HCT116 (cell line): ENCODE results near the gene WDR38. TPM values are rescaled to one million over a fixed set of nuclear protein-coding genes. Genes with fewer than 3 reads are reported as not detected.
A peak's percentile ranks its signal among the peaks of the same experiment; 100 is the strongest.

Experiments
- ATAC-seq: fragments of 200-7000 bp; cut with Tn5 transposase; 2 replicates; pipeline ENCODE4 v1.9.1; 2020; ENCODE audit warnings: mild to moderate bottlenecking, moderate library complexity
- BruUV-seq: library from RNA; stranded (reverse); fragments of 400-500 nt; replicated peaks from 2 replicates; lab custom pipeline; 2021; lab: Mats Ljungman, UMichigan
- CTCF ChIA-PET: fragments of 300-600 bp; sonication (Branson Sonifier 250); formaldehyde crosslinking; loops from one replicate; lab custom pipeline; 2021; ENCODE audit warnings: antibody characterized with exemption; lab: Charles Lee
- POLR2A ChIA-PET: fragments of 300-600, 350-600 bp; sonication (Branson Sonifier 250); formaldehyde crosslinking; loops from one replicate; lab custom pipeline; 2021; ENCODE audit warnings: antibody characterized with exemption; lab: Charles Lee
- RAD21 ChIA-PET, 2 experiments: fragments of 300-600 bp; sonication (Branson Sonifier 250); formaldehyde crosslinking; loops; one replicate each; lab custom pipeline; 2023; ENCODE audit warnings: low total read pairs in 2 of 2; ENCODE audit not compliant: uncharacterized antibody in 2 of 2, unreplicated experiment in 2 of 2, low non-redundant PET in 1 of 2; lab: Charles Lee
- DNase-seq: peaks from one replicate; pipeline ENCODE4 v3.0.0-alpha.2; 2010; ENCODE audit warnings: low read depth, low spot score
- H2AFZ ChIP-seq: fragments of 200-600 bp; shearing (Covaris generic), sonication (generic); 2 replicates; pipeline ENCODE4 v1.6.1; 2017; ENCODE audit warnings: low read depth, mixed run types, mixed read lengths, antibody characterized with exemption, low read length; ENCODE audit not compliant: poor library complexity, severe bottlenecking
- H3K27ac ChIP-seq: 2 replicates; pipeline ENCODE4 v1.5.1; 2012; ENCODE audit warnings: low read depth, low read length
- H3K27me3 ChIP-seq: fragments of 200-600 bp; sonication (generic); 2 replicates; pipeline ENCODE4 v1.6.1; 2016; ENCODE audit warnings: mixed run types, low read length, mixed read lengths; ENCODE audit not compliant: insufficient read depth
- H3K36me3 ChIP-seq, 2 experiments: fragments of 200-500 bp in 1 of 2; fragments of 200-600 bp in 1 of 2; sonication (Bioruptor generic) in 1 of 2; sonication (generic) in 1 of 2; 2 replicates each; pipeline versions ENCODE4 v1.5.1 to v1.6.1; 2014 to 2016; ENCODE audit warnings: low read length in 2 of 2, inconsistent platforms in 1 of 2, mixed read lengths in 1 of 2, mixed run types in 1 of 2; ENCODE audit not compliant: insufficient read depth in 2 of 2, control insufficient read depth in 1 of 2
- H3K4me1 ChIP-seq, 2 experiments: fragments of 200-600 bp in 1 of 2; sonication (generic) in 1 of 2; 2 replicates each; pipeline versions ENCODE4 v1.5.1 to v1.6.1; 2012 to 2017; ENCODE audit warnings: low read length in 2 of 2, inconsistent platforms in 1 of 2, mild to moderate bottlenecking in 1 of 2, mixed read lengths in 1 of 2, mixed run types in 1 of 2, moderate library complexity in 1 of 2; ENCODE audit not compliant: insufficient read depth in 2 of 2, control insufficient read depth in 1 of 2
- H3K4me2 ChIP-seq: fragments of 200-600 bp; sonication (generic); 2 replicates; pipeline ENCODE4 v1.6.1; 2017; ENCODE audit warnings: mixed run types, low read length, mixed read lengths
- H3K4me3 ChIP-seq, 2 experiments: fragments of 200-600 bp in 1 of 2; sonication (generic) in 1 of 2; replicated peaks in 1 of 2; 2 replicates each; pipeline ENCODE4 v1.5.1; 2011 to 2016; ENCODE audit warnings: low read length in 2 of 2, control low read depth in 1 of 2, low read depth in 1 of 2, mild to moderate bottlenecking in 1 of 2, mixed read lengths in 1 of 2, mixed run types in 1 of 2
- H3K79me2 ChIP-seq: fragments of 200-600 bp; sonication (generic); 2 replicates; pipeline ENCODE4 v1.6.1; 2017; ENCODE audit warnings: mild to moderate bottlenecking, mixed run types, low read length, moderate library complexity, mixed read lengths; ENCODE audit not compliant: insufficient read depth
- H3K9ac ChIP-seq: fragments of 200-600 bp; sonication (generic); 2 replicates; pipeline ENCODE4 v1.6.1; 2016; ENCODE audit warnings: low read length, mixed read lengths
- H3K9me2 ChIP-seq: fragments of 200-600 bp; sonication (generic), shearing (Covaris generic); 2 replicates; pipeline ENCODE4 v1.6.1; 2017; ENCODE audit warnings: mixed run types, mild to moderate bottlenecking, moderate library complexity; ENCODE audit not compliant: insufficient read depth
- H3K9me3 ChIP-seq, 2 experiments: fragments of 200-500 bp in 1 of 2; fragments of 200-600 bp in 1 of 2; sonication (Bioruptor generic) in 1 of 2; sonication (generic) in 1 of 2; 2 replicates each; pipeline ENCODE4 v1.6.1; 2014 to 2017; ENCODE audit warnings: low read length in 2 of 2, mixed read lengths in 2 of 2, inconsistent platforms in 1 of 2, low read depth in 1 of 2, mild to moderate bottlenecking in 1 of 2, mixed run types in 1 of 2, moderate library complexity in 1 of 2; ENCODE audit not compliant: control insufficient read depth in 1 of 2, insufficient read depth in 1 of 2
- H4K20me1 ChIP-seq: fragments of 200-600 bp; sonication (generic), shearing (Covaris generic); 2 replicates; pipeline ENCODE4 v1.6.1; 2017; ENCODE audit warnings: mixed run types, mild to moderate bottlenecking, moderate library complexity; ENCODE audit not compliant: insufficient read depth
- ATF3 ChIP-seq: IDR thresholded peaks from 2 replicates; pipeline ENCODE4 v1.6.1; 2012
- CTCF ChIP-seq, 3 experiments: fragments of 200-600 bp in 1 of 3; sonication (generic) in 1 of 3; IDR thresholded peaks in 2 of 3; conservative IDR thresholded peaks in 1 of 3; 2 replicates each; pipeline ENCODE4 v1.5.1; 2012 to 2017; ENCODE audit warnings: low read depth in 2 of 3, low read length in 2 of 3, antibody characterized with exemption in 1 of 3, borderline replicate concordance in 1 of 3, control low read depth in 1 of 3, mild to moderate bottlenecking in 1 of 3, mixed read lengths in 1 of 3, mixed run types in 1 of 3, moderate library complexity in 1 of 3; ENCODE audit not compliant: insufficient read depth in 1 of 3
- ELF1 ChIP-seq: IDR thresholded peaks from 2 replicates; pipeline ENCODE4 v1.6.1; 2012; ENCODE audit warnings: low read depth, borderline replicate concordance
- MAX ChIP-seq: IDR thresholded peaks from 2 replicates; pipeline ENCODE4 v1.6.1; 2012
- RAD21 ChIP-seq: IDR thresholded peaks from 2 replicates; pipeline ENCODE4 v1.6.1; 2012; ENCODE audit warnings: low read depth, mild to moderate bottlenecking
- ZNF274 ChIP-seq: fragments of 200-500 bp; sonication (Bioruptor generic); IDR thresholded peaks from 2 replicates; pipeline ENCODE4 v1.6.1; 2014; ENCODE audit warnings: mild to moderate bottlenecking, low read depth, low read length, inconsistent platforms
- intact Hi-C: fragments of 100-400 bp; cut with micrococcal nuclease; formaldehyde crosslinking; loops from 2 replicates; pipeline ENCODE4 v1.10.0; 2022
- total RNA-seq: library from RNA; stranded (reverse); gene quantifications from one replicate; pipeline ENCODE4 v1.2.1, GENCODE V29; 2021; ENCODE audit not compliant: unreplicated experiment

Gene WDR38
- total RNA-seq, 1 experiment from 2014 or later = not detected

GRCh38 chr9:124894741-124895170, 41.5 kb downstream of the WDR38 start:
- CTCF ChIA-PET = no interaction called here
- H4K20me1 ChIP-seq = no peaks in the 10 kb centered on the region
- H2AFZ ChIP-seq = no peak overlapping the region
- no peak overlapping the region for H3K4me3 ChIP-seq
- no peaks in the 10 kb centered on the region for H3K79me2 ChIP-seq
- peak; percentile 10 for DNase-seq
- no peaks in the 10 kb centered on the region for H3K4me1 ChIP-seq
- H3K27ac ChIP-seq = no peak overlapping the region
- no peaks in the 10 kb centered on the region for H3K27me3 ChIP-seq
- H3K9me2 ChIP-seq = no peaks in the 10 kb centered on the region
- H3K9me3 ChIP-seq = no peaks in the 10 kb centered on the region
- H3K36me3 ChIP-seq = peaks cover 0 to 2% of the 10 kb centered on the region in 2 experiments
- H3K9ac ChIP-seq = no peak overlapping the region
- no TSS peak for BruUV-seq
- no peak overlapping the region for H3K4me2 ChIP-seq
- intact Hi-C loops = loop anchor here (1.0 kb wide), 1 partner anchor 123 kb away; the partner anchor contains the start of gene NR6A1
- RAD21 ChIA-PET = no interaction called here
- peak; percentile 89 for ATAC-seq
- POLR2A ChIA-PET = no interaction called here
- TF ChIP-seq ATF3 (no peak), CTCF (IDR thresholded peaks at IDR 0.05 in 2 of 3, conservative IDR thresholded peaks at IDR 0.05 in 1 of 3; ENCODE audit: borderline replicate concordance in 1 of 3, insufficient read depth in 1 of 3, low read depth in 2 of 3, low read length in 2 of 3) (peak; percentile 35 to 56 (median 55); a peak in 5 of 6 replicates), ELF1 (no peak), RAD21 (peak; percentile 65)

GRCh38 chr9:124897570-124898460, 44.6 kb downstream of the WDR38 start:
- Histone ChIP-seq H3K36me3 (peaks cover 0 to 2% of the 10 kb centered on the region in 2 experiments; a peak in 2 of 4 replicates), H3K4me1 (no peaks in the 10 kb centered on the region), H3K27ac (no peak overlapping the region)
- no peak for TF ChIP-seq ZNF274
- TF ChIP-seq MAX = no peak
- TF ChIP-seq, all 23 proteins: peak for 0
- ChIA-PET CTCF (no interaction called here), RAD21 (no interaction called here), POLR2A (no interaction called here)
- Histone ChIP-seq H4K20me1 (no peaks in the 10 kb centered on the region), H2AFZ (no peak overlapping the region), H3K4me3 (no peak overlapping the region), H3K9me2 (no peaks in the 10 kb centered on the region), H3K79me2 (no peaks in the 10 kb centered on the region), H3K27me3 (no peaks in the 10 kb centered on the region), H3K4me2 (no peak overlapping the region), H3K9ac (no peak overlapping the region), H3K9me3 (no peaks in the 10 kb centered on the region)
- no peak for DNase-seq
- ATAC-seq = no peak
- intact Hi-C loops = no loop called here
- BruUV-seq = no TSS peak
